NB4 (cell line): ENCODE measurements around the gene LCE1E.

Source experiments
- CTCF ChIP-seq: IDR thresholded peaks from one replicate; pipeline ENCODE4 v1.5.1; 2012; ENCODE audit warnings: low read depth, low read length
- POLR2A ChIP-seq: IDR thresholded peaks from 2 replicates; pipeline ENCODE4 v1.6.1; 2011; ENCODE audit warnings: mild to moderate bottlenecking; ENCODE audit not compliant: insufficient read length; ENCODE audit errors: extremely low read depth
- TF ChIP-seq, protein P1 (sequence below): IDR thresholded peaks from 2 replicates; pipeline ENCODE4 v1.6.1; 2011; ENCODE audit warnings: low read depth, low read length

- TF ChIP-seq CTCF (no peak), POLR2A (no peak)
- TF ChIP-seq, protein P1, sequence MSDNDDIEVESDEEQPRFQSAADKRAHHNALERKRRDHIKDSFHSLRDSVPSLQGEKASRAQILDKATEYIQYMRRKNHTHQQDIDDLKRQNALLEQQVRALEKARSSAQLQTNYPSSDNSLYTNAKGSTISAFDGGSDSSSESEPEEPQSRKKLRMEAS: no peak
Measured at GRCh38 chr1:152747831-152748230, 38.2 kb upstream of the LCE1E start.
